Hematopoietic multipotent progenitor cell (in vitro differentiated cells): ENCODE results near the gene IGBP1. TPM values are rescaled to one million over a fixed set of nuclear protein-coding genes. Genes with fewer than 3 reads are reported as not detected.
"Not testable (repeated sequence)": the region's sequence is repeated elsewhere in the genome, so short reads cannot be mapped to it uniquely, and the experiment has no call there.

Source experiments
- DNase-seq, 3 donors: peaks; one replicate each; pipeline ENCODE4 v3.0.0-alpha.2; 2011 to 2015; ENCODE audit warnings: low read depth in 2 of 3, low spot score in 2 of 3
- total RNA-seq: library from RNA; depleted of rRNA; stranded (reverse); fragments of >200 nt; gene quantifications from one replicate; pipeline ENCODE4 v1.2.3, GENCODE V29; 2012

The IGBP1 gene
- 84.3 TPM for total RNA-seq

DNA sequence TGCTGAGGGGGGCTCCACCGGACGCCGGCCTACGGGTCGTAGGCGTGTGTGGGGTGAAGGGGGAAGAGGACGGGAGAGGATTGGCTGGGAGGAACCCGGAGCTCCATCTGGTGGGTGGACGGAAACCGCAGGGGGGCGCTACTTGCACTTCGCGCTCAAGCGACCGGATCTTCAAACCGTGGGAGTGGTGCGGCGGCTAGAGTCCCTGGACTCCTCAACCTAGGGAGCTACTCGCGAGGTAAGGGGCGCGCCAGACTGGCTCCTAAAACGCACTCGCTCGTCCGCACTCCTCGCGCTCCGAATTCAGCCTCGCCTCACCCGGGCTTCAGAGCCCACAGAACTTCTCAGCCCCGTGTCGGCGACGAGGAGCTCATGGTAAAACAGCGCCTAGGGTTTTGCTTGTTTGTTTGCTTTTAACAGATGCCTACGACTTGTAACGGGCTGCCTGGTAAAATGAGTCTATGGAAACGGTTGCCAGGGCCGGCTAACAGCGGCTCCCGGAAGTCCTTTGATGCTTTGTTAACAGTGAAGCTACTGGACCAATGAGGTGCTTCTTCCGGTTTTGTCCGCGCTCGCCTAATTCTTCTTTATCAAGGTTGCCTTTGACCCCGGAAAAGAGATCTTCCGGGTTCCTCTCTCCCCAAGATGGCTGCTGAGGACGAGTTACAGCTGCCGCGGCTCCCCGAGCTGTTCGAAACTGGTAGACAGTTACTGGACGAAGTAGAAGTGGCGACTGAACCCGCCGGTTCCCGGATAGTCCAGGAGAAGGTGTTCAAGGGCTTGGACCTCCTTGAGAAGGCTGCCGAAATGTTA lies at the start of gene IGBP1:
Gene IGBP1, plus strand, starts transcription at position 145 of the 813 bp plus-strand sequence. Its CDS starts 501 bp downstream, at position 646.
- DNase-seq, result peak; percentile 50 to 91 (median 85)

DNA sequence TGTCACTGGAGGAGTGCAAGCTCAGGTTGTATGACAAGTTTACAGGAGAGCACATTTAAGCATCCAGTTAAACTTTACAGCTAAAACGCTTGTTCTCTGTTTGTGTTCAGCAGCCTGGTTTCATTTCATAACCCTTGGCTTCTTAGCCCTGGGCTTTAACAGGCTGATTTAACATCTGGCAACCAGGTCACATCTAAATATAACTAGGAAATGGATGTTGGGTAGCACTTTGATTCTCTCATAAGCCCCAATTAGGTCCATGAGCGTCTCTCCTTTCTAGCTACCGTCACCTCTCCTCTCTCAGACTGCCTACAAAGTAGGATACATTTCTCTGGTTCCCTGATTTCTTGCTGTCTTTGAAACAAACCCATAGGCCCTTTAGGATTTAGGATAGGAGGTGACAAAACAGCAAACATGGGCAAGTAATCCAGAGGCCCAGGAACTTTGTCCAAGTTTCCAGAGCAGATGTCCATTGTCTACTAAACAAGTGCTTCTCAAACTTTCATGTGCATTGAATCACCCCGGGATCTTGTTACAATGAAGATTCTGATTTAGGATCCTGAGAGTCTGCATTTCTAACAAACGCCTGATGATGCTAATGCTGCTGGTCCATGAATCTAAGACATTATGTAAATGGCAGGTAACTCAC lies 48.5 kb upstream of the IGBP1 start:
- no peak for DNase-seq

DNA sequence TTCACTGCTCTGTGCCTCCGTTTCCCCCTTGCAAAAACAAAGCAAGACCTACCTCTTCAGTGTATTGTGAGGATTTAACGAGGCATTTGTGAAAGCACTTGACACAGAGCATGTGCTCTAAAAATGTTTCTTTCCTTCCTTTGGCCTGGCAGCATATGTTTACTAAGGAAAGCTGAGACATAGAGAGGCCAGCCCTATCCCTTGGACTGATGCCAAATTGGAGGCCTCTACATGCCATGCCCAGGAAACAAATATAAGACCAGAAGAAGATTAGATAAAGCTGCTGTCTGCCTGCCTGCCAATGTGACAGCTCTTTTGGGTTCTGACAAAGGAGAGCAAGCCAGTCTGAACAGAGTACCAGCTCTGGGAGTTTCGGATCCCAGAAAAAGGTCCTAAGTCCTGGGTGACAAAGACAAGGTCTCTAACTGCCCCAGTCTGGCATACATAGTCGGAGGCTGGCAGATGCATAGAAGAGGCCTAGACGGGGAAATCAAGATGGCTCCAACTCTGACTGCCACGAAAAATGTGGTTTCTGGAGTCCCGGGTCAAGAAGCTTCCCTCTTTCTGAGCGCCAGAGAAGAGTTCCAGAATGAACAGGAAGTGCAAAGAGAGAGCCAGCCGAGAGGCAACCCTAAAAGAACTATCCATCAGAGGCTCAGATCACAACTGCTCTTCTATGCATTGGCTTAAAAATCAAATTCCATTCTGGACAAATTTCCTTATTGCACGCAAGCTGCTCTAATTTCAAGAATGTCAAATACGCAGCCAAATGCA lies 45.2 kb upstream of the IGBP1 start:
- no peak for DNase-seq

DNA sequence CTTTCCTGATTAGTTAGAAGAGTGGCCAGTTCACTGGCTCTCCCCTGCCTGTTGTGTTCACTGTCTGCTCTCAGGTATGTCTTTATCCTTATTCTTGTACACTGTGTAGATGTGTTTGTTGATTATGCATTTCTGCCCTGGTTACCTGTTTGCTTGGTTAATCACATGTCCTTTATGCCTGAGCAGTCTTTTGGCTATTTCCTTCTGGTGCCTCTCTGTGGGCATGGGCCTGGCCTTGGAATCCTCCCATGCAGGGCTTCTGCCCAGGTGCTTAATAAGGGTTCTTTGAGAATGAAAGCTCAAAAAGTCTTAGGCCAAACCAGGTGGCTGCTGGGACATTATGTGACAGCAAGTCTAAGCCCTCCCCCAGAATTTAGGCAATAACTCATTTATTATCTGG lies 44.5 kb upstream of the IGBP1 start:
- DNase-seq, result no peak

DNA sequence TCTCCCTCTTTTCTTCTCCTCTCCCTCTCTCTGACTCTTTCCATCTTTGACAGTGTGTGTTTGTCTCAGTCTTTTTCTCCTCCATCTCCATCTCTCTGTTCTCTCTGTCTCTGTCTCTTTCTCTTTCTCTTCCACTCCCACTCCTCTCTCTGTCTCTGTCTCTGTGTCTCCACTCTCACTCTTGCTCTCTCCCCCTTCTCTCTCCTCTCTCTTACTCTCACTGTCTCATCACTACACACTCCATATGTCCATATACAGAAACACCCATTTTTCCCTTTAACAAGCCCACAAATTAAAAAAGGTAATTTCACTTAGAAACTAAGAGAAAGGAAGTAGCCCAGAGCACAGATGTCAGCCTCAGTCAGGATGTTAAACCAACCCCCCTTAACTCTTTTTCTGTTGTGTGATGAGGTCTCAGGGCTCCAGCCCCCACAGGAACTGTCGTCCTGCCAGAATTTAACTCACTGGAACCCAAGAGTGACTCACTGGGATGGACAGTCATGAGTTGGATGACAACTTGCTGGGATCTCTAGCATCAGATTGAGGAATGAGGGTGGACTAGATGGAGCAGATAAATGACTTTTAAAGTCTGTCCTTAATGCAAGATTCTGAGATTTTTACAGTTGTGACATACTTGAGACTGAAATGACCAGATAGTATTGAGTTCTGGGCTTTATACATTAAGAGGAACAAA lies 43.5 kb upstream of the IGBP1 start:
- no peak for DNase-seq

DNA sequence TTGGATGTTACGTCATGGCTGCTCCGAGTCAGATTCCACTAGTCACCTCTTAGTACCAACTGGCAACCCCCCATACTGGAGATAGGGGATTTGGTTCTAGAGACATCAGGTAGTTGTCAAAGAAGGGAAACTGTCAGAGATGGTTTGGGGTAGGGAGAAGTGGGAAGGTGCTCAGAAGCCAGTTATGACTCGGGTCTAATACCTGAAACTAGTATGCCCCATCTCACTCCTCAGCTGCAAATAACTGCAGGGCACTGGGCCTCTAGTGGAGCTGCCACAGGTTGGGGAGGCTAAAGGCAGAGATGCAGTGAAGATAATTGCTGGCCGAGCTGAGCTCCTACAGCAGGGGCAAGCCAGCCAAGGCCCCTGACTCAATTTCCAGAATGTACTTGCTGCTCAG lies 41.0 kb upstream of the IGBP1 start:
- no peak for DNase-seq

DNA sequence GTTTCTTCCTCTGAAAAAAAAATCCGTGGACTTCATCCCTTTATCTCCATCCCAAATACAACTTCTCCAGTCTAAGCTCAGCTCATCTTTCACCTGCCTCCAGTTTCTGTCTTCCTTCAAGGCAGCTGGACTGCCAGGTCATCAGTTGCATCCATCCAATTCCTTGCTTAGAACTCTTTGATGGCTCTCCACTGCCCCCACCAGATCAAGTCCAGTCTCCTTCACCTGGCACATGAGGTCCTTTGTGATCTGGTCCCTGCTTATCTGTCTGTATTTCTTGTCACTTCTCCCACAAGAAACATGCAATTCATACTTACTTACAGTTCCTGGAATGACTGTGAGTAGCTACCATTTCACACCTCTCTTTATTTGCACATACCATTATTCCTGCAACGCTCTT lies 37.2 kb upstream of the IGBP1 start:
- DNase-seq, result no peak

DNA sequence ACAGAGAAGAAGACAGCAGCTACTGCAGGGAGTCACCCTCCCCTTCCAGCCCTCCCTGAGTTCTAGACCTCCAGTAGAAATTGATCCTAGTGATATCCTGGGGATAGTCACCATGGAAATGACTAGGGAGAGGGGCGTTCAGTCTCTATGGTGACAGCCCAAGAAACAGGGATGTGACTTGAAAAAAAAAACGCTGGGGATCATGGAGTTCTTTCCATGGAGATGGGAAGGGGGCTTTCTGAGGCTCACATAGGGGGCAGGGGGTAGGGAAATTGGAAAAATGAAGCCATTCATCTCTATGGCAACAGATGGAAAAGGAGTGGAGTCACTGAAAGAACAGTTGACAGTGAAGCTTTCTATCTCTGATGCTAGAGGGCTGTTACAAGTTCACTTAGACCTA lies 28.0 kb upstream of the IGBP1 start:
- no peak for DNase-seq

DNA sequence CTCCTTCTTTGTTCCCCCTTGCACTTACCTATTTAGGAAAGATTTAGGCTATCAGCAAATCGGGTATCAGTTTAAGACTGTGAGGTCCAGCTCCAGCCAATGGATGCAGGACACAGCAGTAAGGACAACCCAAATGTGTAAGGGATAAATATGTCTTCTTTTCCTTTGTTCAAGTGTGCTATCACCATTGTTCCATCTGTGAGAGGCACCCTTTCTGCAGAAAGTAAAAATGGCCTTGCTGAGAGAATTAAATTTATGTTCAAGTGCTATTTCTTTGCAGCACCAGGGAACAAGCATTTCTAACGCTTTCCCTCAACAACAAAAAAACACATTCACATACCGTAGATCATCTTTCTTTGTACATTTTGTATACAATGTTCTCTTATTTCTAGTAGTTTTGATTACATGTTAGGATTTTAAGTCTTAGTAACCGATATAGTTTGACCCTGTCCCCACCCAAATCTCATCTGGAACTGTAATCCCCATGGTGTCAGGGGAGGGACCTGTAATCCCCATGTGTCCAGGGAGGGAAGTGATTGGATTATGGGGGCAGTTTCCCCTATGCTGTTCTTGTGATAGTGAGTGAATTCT lies 21.7 kb upstream of the IGBP1 start:
- DNase-seq, result not testable (repeated sequence)

DNA sequence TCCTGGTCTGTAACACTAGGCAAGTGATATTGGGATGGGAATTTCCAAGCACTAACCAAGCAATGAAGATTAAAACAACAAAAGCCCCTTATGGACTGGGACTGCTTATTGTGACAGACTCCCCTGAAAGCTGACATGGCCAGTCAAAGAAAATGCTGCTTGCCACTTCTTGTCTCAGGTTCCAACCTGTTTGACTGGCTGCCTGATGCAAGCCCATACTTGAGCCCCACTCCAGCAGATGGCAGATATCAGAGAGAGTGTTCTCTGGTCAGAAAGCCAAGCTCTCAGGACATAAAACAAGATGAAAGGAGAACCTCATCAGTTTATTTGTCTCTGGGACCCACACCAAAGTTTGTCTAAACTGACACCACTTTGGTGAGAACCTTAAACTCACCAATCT lies 15.5 kb upstream of the IGBP1 start:
- DNase-seq, result no peak

DNA sequence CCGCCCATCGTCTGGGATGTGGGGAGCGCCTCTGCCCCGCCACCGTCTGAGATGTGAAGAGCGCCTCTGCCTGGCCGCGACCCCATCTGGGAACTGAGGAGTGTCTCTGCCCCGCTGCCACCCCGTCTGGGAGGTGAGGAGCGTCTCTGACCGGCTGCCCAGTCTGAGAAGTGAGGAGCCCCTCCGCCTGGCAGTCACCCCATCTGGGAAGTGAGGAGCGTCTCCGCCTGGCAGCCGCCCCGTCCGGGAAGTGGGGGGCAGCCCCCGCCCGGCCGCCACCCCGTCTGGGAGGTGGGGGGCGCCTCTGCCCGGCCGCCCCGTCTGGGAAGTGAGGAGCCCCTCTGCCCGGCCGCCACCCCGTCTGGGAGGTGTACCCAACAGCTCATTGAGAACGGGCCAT lies 10.2 kb upstream of the IGBP1 start:
- not testable (repeated sequence) for DNase-seq

DNA sequence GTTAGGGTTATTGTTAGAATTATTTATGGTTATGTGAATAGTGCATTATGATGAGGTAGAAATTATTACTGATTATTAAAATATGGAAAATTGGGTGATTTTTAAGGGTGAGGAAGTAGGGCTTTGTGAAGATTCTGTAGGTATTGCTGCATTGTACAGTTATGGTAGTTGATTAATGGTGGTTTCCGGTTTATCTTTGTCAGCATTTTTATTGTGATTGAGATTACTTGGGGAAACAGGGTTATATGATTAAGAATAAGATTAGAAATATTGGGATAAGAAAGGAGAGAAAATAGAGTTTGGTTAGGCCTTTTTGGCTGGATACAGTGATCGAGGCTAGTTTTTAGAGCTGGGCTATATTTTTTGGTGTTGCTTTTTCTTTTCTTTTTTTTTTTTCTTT lies 8.6 kb upstream of the IGBP1 start:
- no peak for DNase-seq

DNA sequence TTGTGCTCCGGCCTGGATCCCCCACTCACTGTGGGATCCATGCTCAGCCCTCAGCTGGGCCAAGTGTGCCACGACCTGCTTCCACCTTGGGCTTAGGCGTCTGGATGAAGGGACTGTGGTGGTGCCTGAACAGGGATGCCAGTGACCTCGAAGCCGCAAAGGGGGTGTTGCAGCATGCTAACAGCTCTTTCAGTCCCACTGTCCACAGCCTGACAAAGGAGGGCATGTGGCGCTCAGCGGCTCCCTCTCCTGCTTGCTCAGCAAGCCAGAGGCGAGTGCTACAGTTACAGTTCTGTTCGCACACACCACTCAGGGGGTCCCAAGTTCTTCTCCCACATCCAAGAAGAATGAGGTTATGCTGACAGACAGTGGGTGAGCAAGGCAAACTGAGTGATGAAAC lies 5.2 kb upstream of the IGBP1 start:
- no peak for DNase-seq

DNA sequence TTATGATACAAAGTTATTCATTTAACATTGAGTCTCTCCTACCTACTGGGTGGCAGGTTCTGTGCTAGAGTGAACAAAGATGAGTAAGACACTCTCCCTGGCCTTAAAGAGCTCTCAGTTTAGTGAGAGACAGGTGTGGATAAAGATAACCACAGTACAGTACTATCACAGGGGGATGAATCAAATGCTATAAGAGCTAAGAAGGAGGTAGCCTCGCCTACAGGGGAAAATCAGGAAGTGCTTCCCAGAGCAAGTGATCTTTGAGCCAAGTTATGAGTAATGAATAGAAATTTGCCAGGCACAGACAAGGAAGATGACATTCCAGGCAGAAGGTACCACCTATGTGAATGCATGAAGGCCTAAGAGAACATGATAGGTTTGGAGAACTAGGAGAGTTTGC lies 3.4 kb upstream of the IGBP1 start:
- DNase-seq, result no peak

DNA sequence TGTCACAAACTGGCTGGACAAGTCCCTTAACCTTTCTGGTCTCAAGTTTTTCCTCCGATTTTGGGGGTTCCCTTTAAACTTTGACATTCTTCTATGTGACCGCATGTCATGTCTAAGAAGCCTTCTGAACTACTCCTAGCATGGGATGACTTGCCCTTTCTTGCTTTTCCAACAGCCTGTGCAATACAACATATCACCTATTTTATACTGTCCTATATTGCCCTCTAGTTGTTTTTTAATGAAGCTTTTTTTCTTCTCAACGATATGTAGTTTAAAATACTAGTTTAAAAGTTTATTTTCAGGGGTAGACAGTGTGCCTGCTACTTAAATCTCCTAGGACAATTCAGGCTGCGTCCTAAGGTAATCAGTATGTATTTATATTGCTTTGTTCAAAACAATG lies 1.0 kb upstream of the IGBP1 start:
- DNase-seq, result peak in 2 of 3 donors; percentile 9 to 51

DNA sequence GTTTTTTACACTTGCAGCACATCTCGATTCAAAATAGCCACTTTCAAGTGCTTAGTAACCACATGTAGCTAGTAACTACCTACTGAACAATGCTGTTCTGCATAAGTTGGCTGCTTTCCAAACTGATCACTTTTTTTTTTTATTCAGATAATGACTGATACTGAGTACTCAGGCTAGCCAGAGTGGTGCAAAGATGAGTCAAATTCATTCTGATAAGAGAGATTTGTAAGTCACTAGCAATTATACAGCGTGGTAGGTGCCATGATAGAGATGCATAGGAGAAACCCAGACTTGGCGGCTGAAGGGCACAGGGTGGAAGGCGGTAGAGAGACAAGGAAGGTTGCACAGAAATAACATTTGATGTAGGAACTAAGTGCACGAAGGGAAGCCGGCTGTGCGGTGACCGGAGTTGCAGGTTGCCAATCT lies 357 bp upstream of the IGBP1 start:
- DNase-seq, result peak in 1 of 3 donors; percentile 35

DNA sequence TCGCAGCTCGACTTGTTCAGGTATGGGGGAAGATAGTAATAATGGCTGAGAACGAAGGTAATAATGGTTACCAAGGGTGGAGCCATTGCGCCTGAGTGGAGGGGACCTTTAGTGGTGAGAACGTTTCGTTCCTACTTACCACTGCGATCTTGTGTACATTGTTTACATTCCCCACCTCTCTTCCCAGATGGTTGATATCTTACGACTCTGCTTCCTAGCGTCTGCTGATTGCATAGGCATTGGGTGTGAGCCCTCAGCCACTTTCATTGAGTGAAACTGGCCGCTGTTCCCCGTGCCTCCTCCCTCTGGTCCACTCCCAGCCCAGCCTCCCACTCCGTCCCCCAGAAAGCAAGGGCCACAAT lies 850 bp downstream of the IGBP1 start:
- DNase-seq, result no peak

DNA sequence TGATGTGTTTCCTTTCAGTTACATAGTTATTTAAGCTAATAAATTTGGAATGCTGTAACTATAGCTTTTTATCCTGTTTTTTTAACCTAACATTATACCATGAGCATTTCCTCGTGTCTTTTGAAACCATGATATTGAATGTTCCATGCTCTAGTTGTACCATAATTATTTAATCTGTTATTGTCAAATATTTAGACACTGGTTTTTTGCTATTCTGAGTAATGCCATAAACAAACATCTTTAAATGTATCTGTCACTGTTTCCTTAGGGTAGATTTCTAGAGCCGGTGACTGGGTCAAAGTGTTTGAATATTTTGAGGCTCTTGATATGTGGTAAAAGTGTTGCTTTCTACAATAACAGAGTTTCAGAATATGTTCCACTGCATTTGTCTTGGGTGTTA lies 5.4 kb downstream of the IGBP1 start:
- DNase-seq, result no peak

DNA sequence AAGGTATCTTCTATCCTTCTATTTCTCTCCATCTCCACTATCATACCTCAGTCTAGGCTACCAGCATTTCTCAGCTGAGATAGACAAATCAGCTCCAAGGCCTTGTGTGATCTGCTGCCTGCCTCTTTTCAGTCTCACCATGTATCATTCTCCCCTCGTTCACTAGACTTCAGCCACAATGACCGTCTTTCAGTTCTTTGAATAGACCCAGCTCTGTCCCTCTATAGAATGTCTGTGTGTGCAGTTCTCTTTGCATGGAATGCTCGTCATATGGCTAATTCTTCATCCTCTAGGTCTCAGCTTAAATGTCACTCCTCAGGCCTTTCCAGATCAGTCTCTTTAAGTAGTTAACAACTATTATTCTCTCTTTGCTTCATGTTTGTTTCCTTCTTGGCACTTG lies 6.5 kb downstream of the IGBP1 start:
- no peak for DNase-seq

DNA sequence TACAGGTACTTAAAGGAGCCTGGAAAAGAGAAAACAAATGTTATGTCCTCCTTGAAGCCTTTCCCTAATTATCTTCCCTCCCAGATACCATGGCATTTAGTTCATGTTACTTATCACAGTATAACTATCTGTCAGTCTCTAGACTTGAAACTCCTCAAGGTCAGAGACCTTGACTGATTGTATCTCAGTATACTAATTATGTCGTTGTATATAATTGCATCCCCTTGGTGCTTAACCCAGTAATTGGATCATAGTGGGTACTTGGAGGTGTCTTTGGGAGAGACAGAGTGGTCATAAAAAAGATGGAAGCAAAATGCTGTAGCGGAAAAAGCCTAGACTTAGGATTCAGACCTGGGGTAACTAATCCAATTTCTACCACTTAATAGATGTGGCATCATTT lies 8.1 kb downstream of the IGBP1 start:
- no peak for DNase-seq
